Activated CD8-positive, alpha-beta memory T cell treated with anti-CD3 and anti-CD28 coated beads, Interleukin-2, amount 10 ng/mL, durations not matched to agents 7 days and 5 days (primary cell): ENCODE results near the gene NOL6. TPM values are rescaled to one million over a fixed set of nuclear protein-coding genes. Genes with fewer than 3 reads are reported as not detected.
"Not testable (repeated sequence)": the region's sequence is repeated elsewhere in the genome, so short reads cannot be mapped to it uniquely, and the experiment has no call there.

Source experiments
- ATAC-seq: fragments of 150-1000 bp; cut with Tn5 transposase; one replicate; pipeline ENCODE4 v1.10.0; 2021; ENCODE audit warnings: moderate library complexity
- CTCF ChIA-PET: fragments of 350-600 bp; sonication (Branson Sonifier 250); formaldehyde crosslinking; loops from one replicate; lab custom pipeline; 2021; ENCODE audit warnings: antibody characterized with exemption; lab: Charles Lee
- DNase-seq: peaks from one replicate; pipeline ENCODE4 v3.0.0-alpha.2; 2020
- H3K27ac Mint-ChIP-seq: one replicate; pipeline ENCODE4 v1.8.0; 2021; ENCODE audit warnings: mild to moderate bottlenecking, mixed read lengths
- H3K27me3 Mint-ChIP-seq: one replicate; pipeline ENCODE4 v1.8.0; 2021; ENCODE audit warnings: mixed read lengths
- H3K36me3 Mint-ChIP-seq: one replicate; pipeline ENCODE4 v1.8.0; 2021; ENCODE audit warnings: mild to moderate bottlenecking, mixed read lengths
- H3K4me1 Mint-ChIP-seq: one replicate; pipeline ENCODE4 v1.8.0; 2021; ENCODE audit warnings: mixed read lengths
- H3K4me3 Mint-ChIP-seq: one replicate; pipeline ENCODE4 v1.8.0; 2021; ENCODE audit warnings: mild to moderate bottlenecking, moderate library complexity, mixed read lengths
- H3K9me3 Mint-ChIP-seq: one replicate; pipeline ENCODE4 v1.8.0; 2022; ENCODE audit warnings: low read depth, mixed read lengths
- total RNA-seq, 2 experiments: library from RNA; stranded (reverse); gene quantifications; one replicate each; pipeline ENCODE4 v1.2.3, GENCODE V29; 2021

NOL6 gene
- total RNA-seq, 2 experiments from 2014 or later: 34.3 to 43.1 TPM

DNA sequence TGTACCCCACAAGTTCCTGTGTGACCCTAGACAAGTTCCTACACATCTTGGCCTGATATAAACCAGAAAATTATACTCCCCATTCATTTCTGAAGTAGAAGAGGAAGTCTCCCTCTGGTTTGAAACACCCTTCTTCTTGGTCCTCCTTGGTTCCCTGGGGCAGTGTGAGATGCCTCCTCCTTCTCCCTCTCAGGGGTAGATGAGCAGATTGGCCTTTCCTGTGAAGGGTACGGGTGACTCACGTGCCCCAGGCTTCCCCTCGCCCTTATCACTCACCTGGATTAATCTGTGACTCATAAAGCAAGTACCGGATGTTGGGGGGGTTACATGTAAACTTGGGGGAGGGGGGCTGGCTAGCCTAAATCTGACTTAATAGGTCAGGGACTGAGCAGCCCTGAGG is 15.3 kb downstream of the NOL6 start:
- Mint-ChIP-seq H3K4me1 (peaks cover 46% of the 10 kb centered on the region), H3K9me3 (no peaks in the 10 kb centered on the region), H3K36me3 (peaks cover 4% of the 10 kb centered on the region), H3K27me3 (no peaks in the 10 kb centered on the region), H3K27ac (peak overlapping the region; percentile 79), H3K4me3 (no peak overlapping the region)
- CTCF ChIA-PET: interaction anchor here (1.1 to 18.1 kb wide), 6 partner anchors 8 to 55 kb away, joined by 4 to 233 read pairs (median 12); partner anchors contain the start of genes AQP3 and NOL6
- ATAC-seq: peak; percentile 74
- DNase-seq: peak; percentile 70

DNA sequence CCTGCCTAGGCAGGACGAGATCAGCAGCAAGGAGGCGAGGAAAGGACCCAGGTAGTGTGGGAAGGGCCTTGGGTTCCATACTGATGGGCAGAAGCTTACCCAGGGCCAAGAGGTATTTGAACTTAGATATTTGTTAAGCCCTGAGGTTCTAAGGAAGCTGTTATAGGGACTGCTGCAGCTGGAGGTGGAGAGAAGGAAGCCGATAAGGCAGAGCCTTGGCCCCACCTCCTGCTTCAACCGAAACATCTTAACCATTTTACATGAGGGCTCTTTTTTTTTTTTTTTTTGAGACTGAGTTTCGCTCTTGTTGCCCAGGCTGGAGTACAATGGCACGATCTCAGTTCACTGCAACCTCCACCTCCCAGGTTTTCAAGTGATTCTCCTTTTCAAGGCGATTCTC is 17.8 kb downstream of the NOL6 start:
- DNase-seq (no peak), ATAC-seq (no peak)
- H3K9me3 Mint-ChIP-seq: no peaks in the 10 kb centered on the region

DNA sequence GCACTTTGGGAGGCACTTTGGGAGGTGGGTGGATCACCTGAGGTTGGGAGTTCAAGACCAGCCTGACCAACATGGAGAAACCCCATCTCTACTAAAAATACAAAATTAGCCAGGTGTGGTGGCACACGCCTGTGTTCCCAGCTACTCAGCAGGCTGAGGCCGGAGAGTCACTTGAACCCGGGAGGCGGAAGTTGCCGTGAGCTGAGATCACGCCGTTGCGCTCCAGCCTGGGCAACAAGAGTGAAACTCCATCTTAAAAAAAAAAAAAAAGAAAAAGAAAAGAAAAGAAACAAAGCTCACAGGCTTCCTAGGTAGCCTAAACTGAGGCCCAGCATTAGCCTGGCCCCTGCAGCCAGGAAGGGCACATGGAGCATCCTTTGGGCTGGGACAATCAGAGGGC is 18.3 kb downstream of the NOL6 start:
- not testable (repeated sequence) for H3K4me3 Mint-ChIP-seq, H3K36me3 Mint-ChIP-seq, H3K9me3 Mint-ChIP-seq, ATAC-seq, H3K27me3 Mint-ChIP-seq, DNase-seq
- Mint-ChIP-seq H3K4me1 (peaks cover 61% of the 10 kb centered on the region), H3K27ac (peak overlapping the region; percentile 2)
- CTCF ChIA-PET: interaction anchor here (1.5 to 1.7 kb wide), 2 partner anchors 8 to 11 kb away, joined by 5 to 6 read pairs; partner anchors contain the start of gene AQP3

More for the DNA sequence above, 17.8 kb downstream of the NOL6 start:
- H3K27ac Mint-ChIP-seq: peak overlapping the region; percentile 2
- H3K4me3 Mint-ChIP-seq: no peak overlapping the region
- peaks cover 61% of the 10 kb centered on the region for H3K4me1 Mint-ChIP-seq
- H3K27me3 Mint-ChIP-seq: no peaks in the 10 kb centered on the region
- no peaks in the 10 kb centered on the region for H3K36me3 Mint-ChIP-seq
- CTCF ChIA-PET: interaction anchor here (1.3 to 1.7 kb wide), 3 partner anchors 9 to 11 kb away, joined by 3 to 6 read pairs (median 5); partner anchors contain the start of gene AQP3

DNA sequence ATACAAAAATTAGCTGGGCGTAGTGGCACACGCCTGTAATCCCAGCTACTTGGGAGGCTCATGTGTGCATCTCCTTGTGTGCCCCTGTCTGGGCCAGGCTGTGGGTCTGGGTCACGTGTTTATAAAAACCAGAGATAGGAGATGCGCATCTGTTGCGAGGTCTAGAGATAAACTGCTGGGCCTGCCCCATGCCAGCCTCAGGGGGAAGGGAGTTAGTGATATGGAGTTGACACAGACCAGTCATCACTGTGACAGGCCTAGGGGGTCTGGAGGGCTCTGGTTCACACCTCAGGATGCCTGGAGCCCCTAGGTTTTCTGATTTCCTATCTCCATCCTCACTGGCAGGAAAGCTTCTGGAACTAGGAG is 19.1 kb downstream of the NOL6 start:
- ATAC-seq, DNase-seq, H3K9me3 Mint-ChIP-seq, H3K4me3 Mint-ChIP-seq, H3K27me3 Mint-ChIP-seq, H3K36me3 Mint-ChIP-seq: not testable (repeated sequence)
- Mint-ChIP-seq H3K4me1 (peaks cover 61% of the 10 kb centered on the region), H3K27ac (peak overlapping the region; percentile 76)
- CTCF ChIA-PET: interaction anchor here (0.6 to 8.7 kb wide), 3 partner anchors 11 to 165 kb away, joined by 3 to 233 read pairs (median 135); partner anchors contain the start of genes NFX1 and NOL6

DNA sequence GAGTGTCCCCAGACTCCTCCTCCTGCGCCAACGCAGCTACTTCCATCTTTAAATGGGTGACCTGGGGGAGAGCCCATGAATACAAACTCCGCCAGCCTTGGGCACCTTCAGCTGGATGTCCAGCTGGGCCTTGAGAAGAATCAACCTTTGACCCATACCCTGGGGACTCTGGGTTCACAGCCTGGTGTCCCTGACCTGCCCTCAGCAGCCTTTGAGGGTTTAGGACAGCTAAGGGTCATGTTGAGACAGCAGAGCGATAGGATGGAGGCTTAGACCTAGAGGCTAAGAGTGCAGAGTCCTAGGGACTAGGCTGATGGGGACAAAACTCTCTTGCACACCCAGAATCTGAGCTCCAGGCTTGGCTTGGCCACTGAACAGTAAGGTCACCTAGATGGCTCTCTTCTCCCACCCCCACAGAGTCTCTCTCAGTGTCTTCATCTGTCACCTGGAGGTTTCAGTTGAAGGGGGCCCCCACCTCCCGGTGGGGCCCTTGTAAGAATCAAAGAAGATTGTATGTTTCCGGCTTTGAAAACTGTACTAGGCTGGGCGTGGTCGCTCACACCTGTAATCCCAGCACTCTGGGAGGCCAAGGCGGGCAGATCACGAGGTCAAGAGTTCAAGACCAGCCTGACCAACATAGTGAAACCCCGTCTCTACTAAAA is 19.6 kb downstream of the NOL6 start:
- no peak for ATAC-seq
- H3K4me3 Mint-ChIP-seq: no peak overlapping the region

DNA sequence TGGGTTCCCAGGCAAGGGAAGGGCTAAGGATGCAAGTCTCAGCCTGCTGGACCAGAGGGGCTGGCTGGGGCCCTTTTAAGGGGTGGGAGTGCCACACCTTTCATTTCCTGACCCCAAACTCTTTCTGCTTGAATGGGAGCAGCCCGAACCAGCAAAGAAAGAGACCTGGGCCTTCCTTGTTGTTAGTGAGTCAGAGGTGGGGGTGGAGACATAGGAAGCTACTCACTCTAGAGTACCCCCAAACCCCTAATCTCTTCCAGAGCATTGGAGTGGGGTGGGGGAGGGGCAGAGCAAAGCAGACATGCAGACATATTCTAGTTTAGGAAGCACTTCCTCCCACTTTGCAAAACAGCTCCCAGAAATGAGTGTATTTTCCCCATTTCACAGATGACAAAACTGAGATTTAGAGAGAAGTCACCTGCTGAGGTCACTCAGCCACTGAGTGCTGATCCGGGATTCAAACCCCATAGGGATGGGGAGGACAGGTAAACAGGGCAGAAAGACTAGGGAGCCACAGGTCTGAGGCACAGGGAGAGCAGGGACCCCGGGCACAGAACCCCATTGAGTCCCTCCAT is 20.4 kb downstream of the NOL6 start:
- Mint-ChIP-seq H3K27me3 (no peaks in the 10 kb centered on the region), H3K4me3 (no peak overlapping the region), H3K36me3 (no peaks in the 10 kb centered on the region), H3K9me3 (no peaks in the 10 kb centered on the region), H3K27ac (peak overlapping the region; percentile 76), H3K4me1 (peaks cover 53% of the 10 kb centered on the region)
- ATAC-seq (peak; percentile 5), DNase-seq (no peak)
- CTCF ChIA-PET: interaction anchor here (0.7 to 8.7 kb wide), 19 partner anchors 10 to 196 kb away, joined by 3 to 233 read pairs (median 5); partner anchors contain the start of gene NOL6

More for the DNA sequence above, 19.6 kb downstream of the NOL6 start:
- Mint-ChIP-seq H3K36me3 (no peaks in the 10 kb centered on the region), H3K27ac (peak overlapping the region; percentile 76), H3K27me3 (no peaks in the 10 kb centered on the region), H3K4me1 (peaks cover 56% of the 10 kb centered on the region), H3K9me3 (no peaks in the 10 kb centered on the region)
- no peak for DNase-seq
- CTCF ChIA-PET: interaction anchor here (0.6 to 8.7 kb wide), 9 partner anchors 11 to 167 kb away, joined by 3 to 233 read pairs (median 9); partner anchors contain the start of genes NFX1 and NOL6

DNA sequence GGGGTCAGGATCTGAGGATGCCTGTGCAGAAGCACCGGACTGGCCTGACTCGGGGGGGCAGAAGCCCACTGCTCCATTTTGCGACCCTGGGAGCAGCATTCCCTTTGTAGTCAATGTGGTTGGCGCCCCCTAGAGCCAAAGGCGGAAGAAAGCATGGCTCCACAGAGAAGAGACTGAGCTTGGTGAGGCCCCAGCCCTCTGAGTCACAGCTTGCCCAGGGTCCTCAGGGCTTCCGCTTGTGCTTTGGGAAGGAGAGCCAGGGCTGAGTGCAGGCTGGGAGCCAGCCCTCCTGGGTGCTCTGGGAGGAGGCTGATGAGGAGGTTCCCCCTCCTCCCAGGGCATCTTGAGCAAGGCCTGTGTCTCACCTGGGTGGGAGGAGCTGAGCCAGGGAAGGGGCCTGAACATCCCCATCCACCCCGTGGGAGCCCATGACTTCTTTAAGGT is 20.9 kb downstream of the NOL6 start:
- H3K4me3 Mint-ChIP-seq: no peak overlapping the region
- ATAC-seq (peak; percentile 84), DNase-seq (peak; percentile 74)
- H3K27ac Mint-ChIP-seq: peak overlapping the region; percentile 76
- no peaks in the 10 kb centered on the region for H3K36me3 Mint-ChIP-seq
- no peaks in the 10 kb centered on the region for H3K9me3 Mint-ChIP-seq
- CTCF ChIA-PET: interaction anchor here (0.7 to 8.7 kb wide), 21 partner anchors 9 to 197 kb away, joined by 3 to 233 read pairs (median 4); partner anchors contain the start of genes NFX1 and NOL6
- no peaks in the 10 kb centered on the region for H3K27me3 Mint-ChIP-seq
- H3K4me1 Mint-ChIP-seq: peaks cover 54% of the 10 kb centered on the region

DNA sequence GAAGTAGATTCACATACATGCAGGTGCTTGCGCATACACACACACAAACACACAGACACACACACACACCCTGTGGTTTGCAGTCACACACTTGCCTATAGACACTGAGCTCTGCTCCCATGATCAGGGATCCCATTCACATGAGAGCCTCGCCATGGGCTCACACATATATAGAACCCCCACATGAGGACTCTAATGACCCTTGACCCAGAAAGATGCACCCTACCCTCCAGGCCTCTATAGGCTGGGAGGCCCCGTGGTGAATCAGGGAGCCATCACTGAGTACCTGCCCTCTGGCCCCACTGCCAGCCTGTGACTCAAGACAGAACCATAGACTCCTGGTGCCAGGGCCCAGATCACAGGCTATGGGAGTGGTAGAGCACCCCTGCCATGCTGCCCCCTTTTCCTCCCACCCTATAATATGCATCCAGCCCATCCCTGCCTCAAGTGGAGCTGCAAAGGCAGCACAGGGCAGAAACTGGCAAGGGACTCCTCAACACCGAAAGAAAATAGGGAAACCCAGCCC is 23.0 kb downstream of the NOL6 start:
- no peak overlapping the region for H3K27ac Mint-ChIP-seq
- no peaks in the 10 kb centered on the region for H3K36me3 Mint-ChIP-seq
- H3K4me1 Mint-ChIP-seq: peaks cover 56% of the 10 kb centered on the region
- no peak for ATAC-seq
- H3K9me3 Mint-ChIP-seq: no peaks in the 10 kb centered on the region
- CTCF ChIA-PET: interaction anchor here (0.8 to 8.7 kb wide), 4 partner anchors 10 to 37 kb away, joined by 3 to 233 read pairs (median 70); partner anchors contain the start of gene NOL6
- H3K27me3 Mint-ChIP-seq: no peaks in the 10 kb centered on the region
- no peak overlapping the region for H3K4me3 Mint-ChIP-seq
- DNase-seq: no peak

DNA sequence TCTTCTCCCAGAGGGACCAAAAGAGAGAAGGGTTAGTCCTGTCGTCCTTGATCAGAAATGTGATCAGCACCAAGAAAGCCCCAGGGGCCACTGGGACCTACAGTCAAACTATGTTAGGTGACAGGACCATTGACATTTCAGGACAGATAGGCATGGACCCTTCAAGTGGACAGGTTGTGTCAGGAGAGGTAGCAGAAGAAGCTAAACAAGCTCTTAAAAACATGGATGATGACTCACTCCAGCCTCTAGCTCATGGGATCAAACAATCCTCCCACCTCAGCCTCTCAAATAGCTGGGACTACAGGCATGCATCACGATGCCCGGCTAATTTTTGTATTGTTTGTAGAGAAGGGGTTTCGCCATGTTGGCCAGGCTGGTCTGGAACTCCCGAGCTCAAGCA is 24.0 kb downstream of the NOL6 start:
- H3K4me3 Mint-ChIP-seq: no peak overlapping the region
- H3K27me3 Mint-ChIP-seq: no peaks in the 10 kb centered on the region
- DNase-seq (no peak), ATAC-seq (no peak)
- H3K4me1 Mint-ChIP-seq: peaks cover 59% of the 10 kb centered on the region
- no peaks in the 10 kb centered on the region for H3K36me3 Mint-ChIP-seq
- CTCF ChIA-PET: interaction anchor here (0.8 to 8.7 kb wide), 6 partner anchors 16 to 76 kb away, joined by 3 to 233 read pairs (median 3); partner anchors contain the start of gene NOL6
- H3K27ac Mint-ChIP-seq: no peak overlapping the region
- H3K9me3 Mint-ChIP-seq: no peaks in the 10 kb centered on the region

DNA sequence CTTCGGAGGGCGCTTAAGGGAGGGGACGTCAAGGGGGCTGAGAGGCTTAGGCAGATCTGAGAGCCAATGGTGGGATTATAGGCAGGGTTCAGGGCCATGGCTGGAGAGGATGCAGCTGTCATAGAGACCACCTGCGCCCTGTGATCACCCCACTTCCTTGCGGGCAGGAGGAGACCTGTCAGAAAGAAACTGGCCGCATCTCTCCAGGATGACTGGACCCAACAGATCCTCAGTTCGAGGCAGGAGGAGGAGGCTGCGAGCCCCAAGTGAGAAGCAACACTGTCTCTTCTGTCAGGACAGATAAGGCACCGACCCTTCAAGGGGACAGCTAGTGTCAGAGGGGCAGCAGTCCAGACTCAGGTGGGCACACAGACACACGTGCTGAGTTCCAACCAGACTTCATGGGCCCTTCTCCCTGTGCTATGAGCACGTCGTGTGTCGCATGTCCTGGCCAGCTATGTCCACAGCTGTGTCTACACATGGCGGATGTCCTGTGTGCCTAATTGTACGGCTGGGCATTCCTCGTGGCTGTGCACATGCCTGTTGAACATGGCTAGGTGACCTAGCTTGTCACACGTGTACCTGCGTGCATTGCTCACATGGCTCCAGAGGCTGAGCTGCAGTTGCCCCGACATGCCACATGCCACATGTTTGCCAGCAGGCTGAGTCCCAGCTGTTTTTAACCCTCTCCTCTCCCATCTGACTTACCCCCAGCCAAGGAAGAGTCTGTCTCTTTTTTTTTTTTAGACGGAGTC is 25.7 kb downstream of the NOL6 start:
- Mint-ChIP-seq H3K27me3 (no peaks in the 10 kb centered on the region), H3K27ac (peak overlapping the region; percentile 87), H3K36me3 (no peaks in the 10 kb centered on the region), H3K9me3 (no peaks in the 10 kb centered on the region), H3K4me3 (peak overlapping the region; percentile 71), H3K4me1 (peaks cover 46% of the 10 kb centered on the region)
- CTCF ChIA-PET: interaction anchor here (0.9 to 8.7 kb wide), 10 partner anchors 16 to 76 kb away, joined by 3 to 233 read pairs (median 4); partner anchors contain the start of gene NOL6
- peak; percentile 69 for DNase-seq
- ATAC-seq: no peak

DNA sequence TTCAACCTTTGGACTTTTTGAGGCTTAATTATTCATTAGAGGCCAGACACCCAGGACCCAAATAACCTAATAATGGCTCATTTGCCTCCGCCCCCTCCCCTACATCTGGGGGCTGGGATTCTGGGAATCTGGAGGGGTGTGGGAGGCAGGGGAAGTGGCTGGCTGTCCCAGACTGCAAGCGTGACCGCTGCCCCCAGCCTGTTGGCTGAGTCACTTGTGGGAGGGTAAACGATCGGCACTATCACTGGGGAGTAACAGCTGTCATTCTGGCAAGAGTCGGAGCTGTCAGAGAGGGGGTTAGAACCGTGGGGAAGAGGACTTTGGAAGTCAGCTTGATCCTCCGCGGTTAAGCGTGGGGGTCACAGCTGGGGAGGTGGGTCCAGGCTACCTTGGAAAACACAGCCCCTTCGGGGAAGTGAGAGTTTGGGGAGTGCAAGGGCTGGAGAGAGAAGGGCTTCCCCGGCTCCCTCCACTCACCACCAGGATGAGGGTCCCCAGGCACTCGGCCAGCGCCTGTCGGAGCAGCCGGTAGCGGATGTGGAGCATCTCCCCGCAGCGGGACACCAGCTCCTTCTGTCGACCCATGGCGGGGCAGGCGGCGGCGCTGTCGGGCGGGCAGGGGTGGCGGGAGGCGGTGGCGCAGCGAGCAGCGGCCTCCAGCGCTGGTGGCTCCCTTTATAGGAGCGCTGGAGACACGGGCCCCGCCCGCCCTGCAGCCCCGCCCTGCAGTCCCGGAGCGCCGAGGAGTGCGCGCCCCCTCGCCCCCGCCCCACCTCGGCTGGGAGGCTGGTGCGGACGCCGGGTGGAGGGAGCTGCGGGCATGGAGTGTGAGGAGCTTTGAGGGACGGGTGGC is 26.6 kb downstream of the NOL6 start, which contains the start of gene AQP3:
AQP3 (minus strand) TSS at position 648 of the 853 bp plus-strand sequence; CDS start at position 585, 63 bp downstream.
- peak within 1 kb of the TSS; percentile 88 for H3K27ac Mint-ChIP-seq

More for the DNA sequence above, 26.6 kb downstream of the NOL6 start, which contains the start of gene AQP3:
- H3K4me1 Mint-ChIP-seq: peaks cover 38% of the 10 kb centered on the region
- H3K36me3 Mint-ChIP-seq: no peaks in the 10 kb centered on the region
- ATAC-seq (peak; percentile 71), DNase-seq (peak; percentile 84)
- H3K9me3 Mint-ChIP-seq: no peaks in the 10 kb centered on the region
- H3K27me3 Mint-ChIP-seq: no peaks in the 10 kb centered on the region
- CTCF ChIA-PET: interaction anchor here (0.9 to 8.7 kb wide), 9 partner anchors 8 to 75 kb away, joined by 3 to 233 read pairs (median 5); partner anchors contain the start of gene NOL6
- H3K4me3 Mint-ChIP-seq: peak within 1 kb of the TSS; percentile 78
